Muscle of leg (tissue), 16 donors: ENCODE results near the gene SIRPD. TPM values are rescaled to one million over a fixed set of nuclear protein-coding genes. Genes with fewer than 3 reads are reported as not detected.
"Not testable (repeated sequence)": the region's sequence is repeated elsewhere in the genome, so short reads cannot be mapped to it uniquely, and the experiment has no call there.

Source experiments
- DNase-seq: peaks from one replicate; pipeline ENCODE4 v3.0.0; 2013
- H3K27ac ChIP-seq: one replicate; pipeline ENCODE4 v1.5.1; 2013; ENCODE audit warnings: mild to moderate bottlenecking, low read length, control low read depth
- H3K27me3 ChIP-seq: one replicate; pipeline ENCODE4 v1.6.1; 2013; ENCODE audit warnings: low read length; ENCODE audit not compliant: control insufficient read depth, insufficient read depth
- H3K36me3 ChIP-seq: one replicate; pipeline ENCODE4 v1.6.1; 2013; ENCODE audit warnings: low read length; ENCODE audit not compliant: control insufficient read depth, insufficient read depth
- H3K4me1 ChIP-seq: one replicate; pipeline ENCODE4 v1.6.1; 2013; ENCODE audit warnings: low read length; ENCODE audit not compliant: control insufficient read depth, insufficient read depth
- H3K4me3 ChIP-seq: one replicate; pipeline ENCODE4 v1.5.1; 2013; ENCODE audit warnings: low read length, control low read depth
- H3K9me3 ChIP-seq: replicated peaks from 2 replicates; pipeline ENCODE4 v1.6.1; 2013; ENCODE audit warnings: low read depth, low read length; ENCODE audit not compliant: control insufficient read depth
- WGBS: methylation state at CpG from one replicate; pipeline ENCODE4 v1.1.5; 2013; ENCODE audit warnings: missing lambda C conversion rate; ENCODE audit not compliant: insufficient coverage; 5-methylcytosine and 5-hydroxymethylcytosine counted together
- long read RNA-seq, 11 donors: transcript quantifications; one replicate each; lab custom pipeline, GENCODE V29; 2026
- polyA plus RNA-seq, 8 donors: library from polyadenylated mRNA; unstranded; fragments of 120-200 nt; gene quantifications; one replicate each; pipeline versions ENCODE4 v1.2.1 to v1.2.3, GENCODE V29; 2013; ENCODE audit warnings: inconsistent platforms in 1 of 8, low replicate concordance in 1 of 8; ENCODE audit not compliant: insufficient read length in 8 of 8, insufficient read depth in 1 of 8
- total RNA-seq: library from RNA; stranded (reverse); fragments of 120-200 nt; gene quantifications from one replicate; pipeline ENCODE4 v1.2.4, GENCODE V29; 2013

The SIRPD gene
- total RNA-seq = not detected
- polyA plus RNA-seq = not detected
- long read RNA-seq, donor 1 = 0 reads
- long read RNA-seq, donor 2 = 0 reads
- long read RNA-seq, donor 3 = 0 reads
- long read RNA-seq, donor 4 = 0 reads
- long read RNA-seq, donor 5 = 0 reads
- long read RNA-seq, donor 6 = 0 reads
- long read RNA-seq, donor 7 = 0 reads
- long read RNA-seq, donor 8 = 0 reads
- long read RNA-seq, donor 9 = 0 reads
- long read RNA-seq, donor 10 = 0 reads
- long read RNA-seq, donor 11 = 0 reads

- H3K4me3 ChIP-seq = no peak within 1 kb of the TSS
- peaks cover 4% of the 10 kb centered on the region for H3K9me3 ChIP-seq
- H3K27me3 ChIP-seq = no peaks in the 10 kb centered on the region
- no peak for DNase-seq
- H3K4me1 ChIP-seq = no peaks in the 10 kb centered on the region
- no peak within 1 kb of the TSS for H3K27ac ChIP-seq
- H3K36me3 ChIP-seq = no peaks in the 10 kb centered on the region
- 60% methylated on average over 2 of the region's 2 CpGs for WGBS
These were observed at the start of gene SIRPD for GRCh38 chr20:1557605-1558004. Gene SIRPD, minus strand, starts transcription at chr20:1557705. Its CDS starts 52 bp downstream, at chr20:1557653.

DNA sequence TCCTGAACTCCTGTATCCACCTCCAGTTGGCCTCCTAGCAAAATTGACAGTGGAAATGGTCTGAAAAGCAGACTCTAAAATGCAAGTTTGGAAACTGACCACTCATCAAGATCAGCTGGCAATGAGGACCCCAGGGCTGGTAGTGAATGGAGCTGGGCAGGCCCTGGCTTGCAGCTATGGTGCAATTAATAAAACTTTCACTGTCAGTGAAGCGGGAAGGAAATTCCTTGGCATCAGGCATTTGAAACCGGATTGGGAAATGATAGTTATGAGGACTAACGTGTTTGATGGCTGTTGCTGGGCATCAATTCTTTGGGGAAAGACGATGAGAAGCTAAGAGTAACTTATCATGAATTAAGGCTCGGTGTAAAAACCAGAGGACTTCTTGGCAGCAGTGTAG lies 43.2 kb upstream of the SIRPD start:
- no CpG with 5 or more reads among the region's 5 CpGs for WGBS
- Histone ChIP-seq H3K4me3 (no peak overlapping the region), H3K27ac (no peak overlapping the region), H3K4me1 (no peaks in the 10 kb centered on the region), H3K9me3 (no peaks in the 10 kb centered on the region), H3K27me3 (no peaks in the 10 kb centered on the region), H3K36me3 (no peaks in the 10 kb centered on the region)
- DNase-seq = no peak

GRCh38 chr20:1595333-1595732 lies 37.8 kb upstream of the SIRPD start:
- H3K36me3 ChIP-seq = no peaks in the 10 kb centered on the region
- no CpG with 5 or more reads among the region's 1 CpG for WGBS
- H3K27me3 ChIP-seq = no peaks in the 10 kb centered on the region
- H3K27ac ChIP-seq = no peak overlapping the region
- H3K9me3 ChIP-seq = no peaks in the 10 kb centered on the region
- H3K4me1 ChIP-seq = no peaks in the 10 kb centered on the region
- no peak overlapping the region for H3K4me3 ChIP-seq
- no peak for DNase-seq

DNA sequence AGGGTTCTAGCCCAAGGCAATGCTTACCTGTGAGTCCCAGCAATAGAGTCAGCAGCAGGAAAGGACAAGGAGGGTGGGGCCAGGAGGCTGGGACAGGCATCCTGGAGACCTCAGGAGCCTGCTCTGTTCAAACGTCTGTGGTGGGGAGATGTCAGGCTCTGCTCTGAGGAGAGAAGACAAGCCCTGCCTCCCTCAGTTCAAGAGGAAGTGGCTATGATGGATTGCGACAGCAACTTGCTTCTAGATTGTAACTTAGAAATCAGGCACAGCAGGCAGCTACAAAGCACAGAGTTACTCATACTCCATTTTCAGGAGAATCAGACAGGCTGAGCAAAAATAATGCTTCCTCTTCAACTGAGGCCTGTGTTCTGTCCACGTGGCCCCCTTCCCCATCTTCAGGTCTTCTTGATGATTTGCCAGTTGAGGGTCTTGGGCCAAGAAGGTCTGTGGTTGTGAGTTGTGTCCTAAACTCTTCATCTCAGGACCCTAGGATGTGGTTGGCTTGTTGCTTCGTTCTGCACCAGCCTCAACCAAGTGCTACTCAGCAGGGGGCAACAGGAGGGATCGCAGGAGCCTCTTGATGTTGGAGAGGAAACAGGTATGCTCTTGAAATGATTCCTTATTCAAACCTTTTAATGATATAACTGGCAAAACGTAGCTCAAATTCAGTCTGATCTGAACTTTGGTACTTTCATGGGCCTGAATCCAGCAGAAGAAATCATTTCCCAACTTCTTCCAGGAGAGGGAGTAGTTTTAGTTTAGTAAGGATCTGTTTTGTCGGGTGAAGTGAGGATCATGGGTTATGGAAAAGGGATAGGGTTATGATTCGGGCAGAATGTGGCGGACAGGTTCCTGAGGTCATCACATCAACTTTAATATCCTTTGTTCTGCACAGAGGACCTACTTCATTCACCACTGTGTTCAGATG lies 31.3 kb upstream of the SIRPD start:
- no peaks in the 10 kb centered on the region for H3K9me3 ChIP-seq
- H3K36me3 ChIP-seq = no peaks in the 10 kb centered on the region
- no CpG with 5 or more reads among the region's 9 CpGs for WGBS
- H3K4me1 ChIP-seq = no peaks in the 10 kb centered on the region
- no peak overlapping the region for H3K4me3 ChIP-seq
- no peaks in the 10 kb centered on the region for H3K27me3 ChIP-seq
- DNase-seq = no peak
- H3K27ac ChIP-seq = no peak overlapping the region

DNA sequence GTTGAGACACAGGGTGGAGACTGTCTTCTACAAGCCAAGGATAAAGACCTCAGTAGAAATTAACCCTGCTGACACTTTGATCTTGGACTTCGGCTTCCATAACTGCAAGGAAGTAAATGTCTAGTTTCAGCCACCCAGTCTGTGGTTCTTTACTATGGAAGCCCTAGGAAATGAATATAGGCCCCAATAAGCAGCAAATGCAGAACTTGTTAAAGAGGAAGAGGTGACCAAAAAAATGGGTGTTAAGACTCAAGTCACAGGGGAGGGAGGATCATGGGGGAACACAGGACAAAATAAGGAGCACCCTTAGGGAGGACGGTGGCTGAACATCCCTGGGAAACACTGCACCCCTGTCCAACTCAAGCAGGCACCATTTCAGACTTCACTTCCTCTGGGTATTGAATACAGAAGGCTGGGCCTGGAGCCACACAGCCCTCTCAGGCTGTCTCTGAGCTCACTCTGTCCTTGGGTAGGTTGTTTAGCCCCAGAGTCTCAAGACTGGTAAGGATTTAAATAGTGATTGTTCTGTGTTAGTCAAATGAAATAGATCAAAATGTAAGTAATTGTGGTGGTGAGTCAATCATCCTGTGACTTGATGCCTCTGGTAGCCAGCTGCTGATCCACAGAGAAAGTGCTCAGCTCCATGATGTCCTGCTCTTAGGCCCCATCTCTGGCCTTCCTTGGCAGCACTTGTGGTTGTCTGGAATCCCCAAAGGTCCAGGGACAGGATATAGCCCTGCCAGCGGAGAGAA lies 30.5 kb upstream of the SIRPD start:
- Histone ChIP-seq H3K4me1 (no peaks in the 10 kb centered on the region), H3K36me3 (no peaks in the 10 kb centered on the region), H3K27ac (no peak overlapping the region), H3K27me3 (no peaks in the 10 kb centered on the region), H3K4me3 (no peak overlapping the region), H3K9me3 (no peaks in the 10 kb centered on the region)
- WGBS = no CpG with 5 or more reads among the region's 3 CpGs
- DNase-seq = no peak

DNA sequence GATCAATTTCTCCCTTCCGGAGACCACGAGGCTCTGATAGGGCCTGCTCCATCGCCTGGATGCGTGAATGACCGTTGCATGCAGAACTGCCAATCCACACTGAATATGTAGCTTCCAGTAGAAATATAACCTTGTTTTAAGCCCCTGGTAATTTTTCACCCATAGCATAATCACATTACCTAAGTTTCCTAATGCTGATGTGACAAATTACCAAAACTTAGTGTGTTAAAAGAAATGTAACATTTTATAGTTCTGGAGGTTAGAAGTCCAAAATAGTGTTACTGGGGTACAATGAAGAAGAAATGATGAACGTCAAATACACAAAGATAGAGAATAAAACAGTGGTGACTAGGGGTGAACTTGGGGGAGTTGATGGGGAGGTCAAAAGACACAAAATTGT lies 22.0 kb upstream of the SIRPD start:
- no peaks in the 10 kb centered on the region for H3K9me3 ChIP-seq
- no peaks in the 10 kb centered on the region for H3K36me3 ChIP-seq
- H3K4me3 ChIP-seq = no peak overlapping the region
- DNase-seq = no peak
- H3K27me3 ChIP-seq = no peaks in the 10 kb centered on the region
- WGBS = 94% methylated on average over 6 of the region's 6 CpGs
- no peak overlapping the region for H3K27ac ChIP-seq
- no peaks in the 10 kb centered on the region for H3K4me1 ChIP-seq

GRCh38 chr20:1577906-1578305 lies 20.4 kb upstream of the SIRPD start:
- no peak overlapping the region for H3K4me3 ChIP-seq
- H3K9me3 ChIP-seq = no peaks in the 10 kb centered on the region
- H3K27me3 ChIP-seq = no peaks in the 10 kb centered on the region
- H3K4me1 ChIP-seq = no peaks in the 10 kb centered on the region
- no peak overlapping the region for H3K27ac ChIP-seq
- no peak for DNase-seq
- H3K36me3 ChIP-seq = no peaks in the 10 kb centered on the region
- WGBS = 100% methylated on average over 1 of the region's 4 CpGs

- not testable (repeated sequence) for DNase-seq, H3K36me3 ChIP-seq, H3K4me3 ChIP-seq, H3K27ac ChIP-seq, H3K4me1 ChIP-seq, H3K27me3 ChIP-seq, H3K9me3 ChIP-seq
- WGBS = no CpG with 5 or more reads among the region's 2 CpGs
These were observed 19.8 kb upstream of the SIRPD start for GRCh38 chr20:1577313-1577712.

GRCh38 chr20:1576641-1577040 lies 19.1 kb upstream of the SIRPD start:
- Histone ChIP-seq H3K27me3 (no peaks in the 10 kb centered on the region), H3K4me3 (no peak overlapping the region), H3K27ac (no peak overlapping the region), H3K4me1 (no peaks in the 10 kb centered on the region), H3K9me3 (no peaks in the 10 kb centered on the region), H3K36me3 (no peaks in the 10 kb centered on the region)
- no peak for DNase-seq
- no CpG with 5 or more reads among the region's 3 CpGs for WGBS

GRCh38 chr20:1576003-1576402 lies 18.5 kb upstream of the SIRPD start:
- H3K9me3 ChIP-seq, H3K4me3 ChIP-seq, H3K36me3 ChIP-seq, DNase-seq, H3K27me3 ChIP-seq, H3K27ac ChIP-seq, H3K4me1 ChIP-seq: not testable (repeated sequence)
- WGBS = no CpG with 5 or more reads among the region's 1 CpG
